Mesendoderm (in vitro differentiated cells): Measurements from ENCODE around the gene ASB3.

Source experiments
- DNase-seq: peaks from one replicate; pipeline ENCODE4 v3.0.0; 2013
- H2AK5ac ChIP-seq: 2 replicates; pipeline ENCODE4 v1.6.1; 2013; ENCODE audit warnings: low read length, inconsistent platforms
- H2BK120ac ChIP-seq: 2 replicates; pipeline ENCODE4 v1.6.1; 2013; ENCODE audit warnings: low read depth, mild to moderate bottlenecking, low read length, moderate library complexity, mixed read lengths
- H2BK15ac ChIP-seq: replicated peaks from 2 replicates; pipeline ENCODE4 v1.6.1; 2013; ENCODE audit warnings: low read depth, mild to moderate bottlenecking, moderate library complexity
- H2BK5ac ChIP-seq: 2 replicates; pipeline ENCODE4 v1.6.1; 2013; ENCODE audit warnings: low read length, inconsistent platforms
- H3K18ac ChIP-seq: 2 replicates; pipeline ENCODE4 v1.6.1; 2013; ENCODE audit warnings: mild to moderate bottlenecking, low read length, mixed read lengths
- H3K23ac ChIP-seq: one replicate; pipeline ENCODE4 v1.6.1; 2013; ENCODE audit warnings: low read length
- H3K27ac ChIP-seq: 2 replicates; pipeline ENCODE4 v1.5.1; 2013; ENCODE audit warnings: low read depth, mild to moderate bottlenecking, inconsistent platforms, low read length, moderate library complexity
- H3K27me3 ChIP-seq: 2 replicates; pipeline ENCODE4 v1.6.1; 2013; ENCODE audit warnings: low read length, control low read depth, mild to moderate bottlenecking, inconsistent platforms; ENCODE audit not compliant: insufficient read depth, poor library complexity
- H3K36me3 ChIP-seq: 2 replicates; pipeline ENCODE4 v1.6.1; 2013; ENCODE audit warnings: low read length, inconsistent platforms; ENCODE audit not compliant: control insufficient read depth, insufficient read depth
- H3K4ac ChIP-seq: one replicate; pipeline ENCODE4 v1.6.1; 2013; ENCODE audit warnings: low read depth, mild to moderate bottlenecking, low read length, moderate library complexity
- H3K4me1 ChIP-seq: 2 replicates; pipeline ENCODE4 v1.6.1; 2013; ENCODE audit warnings: low read depth, low read length, inconsistent platforms; ENCODE audit not compliant: control insufficient read depth
- H3K4me2 ChIP-seq: 2 replicates; pipeline ENCODE4 v1.6.1; 2013; ENCODE audit warnings: low read length
- H3K4me3 ChIP-seq: 2 replicates; pipeline ENCODE4 v1.5.1; 2013; ENCODE audit warnings: mild to moderate bottlenecking, low read length
- H3K56ac ChIP-seq: one replicate; pipeline ENCODE4 v1.6.1; 2013; ENCODE audit warnings: low read length
- H3K79me1 ChIP-seq: 2 replicates; pipeline ENCODE4 v1.6.1; 2013; ENCODE audit warnings: low read length, inconsistent platforms
- H3K79me2 ChIP-seq: 2 replicates; pipeline ENCODE4 v1.6.1; 2013; ENCODE audit warnings: mild to moderate bottlenecking, low read length; ENCODE audit not compliant: control insufficient read depth, insufficient read depth
- H3K9ac ChIP-seq: 2 replicates; pipeline ENCODE4 v1.6.1; 2013; ENCODE audit warnings: low read length, inconsistent platforms
- H4K5ac ChIP-seq: one replicate; pipeline ENCODE4 v1.6.1; 2013; ENCODE audit warnings: low read length
- H4K8ac ChIP-seq: one replicate; pipeline ENCODE4 v1.6.1; 2013; ENCODE audit warnings: low read depth, mild to moderate bottlenecking, control low read depth, low read length, moderate library complexity
- WGBS: extraction: QIAGEN DNeasy Blood & Tissue Kit; methylation state at CpG from one replicate; pipeline ENCODE4 v1.1.7; 2013; ENCODE audit warnings: low lambda C conversion rate, missing lambda C conversion rate; ENCODE audit not compliant: insufficient coverage; ENCODE audit errors: extremely low coverage; 5-methylcytosine and 5-hydroxymethylcytosine counted together

The ASB3 gene

DNA sequence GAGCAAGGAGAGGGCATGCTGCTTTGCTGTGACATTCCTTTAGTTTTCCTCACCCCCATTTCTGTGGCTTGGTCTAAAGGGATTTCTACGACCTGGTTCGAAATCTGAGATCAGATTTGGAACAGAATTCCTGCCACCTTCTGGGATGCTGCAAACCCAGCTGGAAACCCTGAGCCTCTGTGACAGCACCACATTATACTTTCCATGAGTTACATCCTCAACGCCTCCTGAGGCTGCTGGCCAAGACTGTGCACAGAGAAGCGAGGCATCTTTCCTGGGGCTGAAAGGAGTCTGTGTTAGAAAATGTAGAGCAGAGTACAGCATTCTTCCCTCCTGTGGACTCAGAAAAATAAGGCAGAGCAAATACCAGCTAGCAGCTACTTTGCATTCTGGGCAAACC is 157.3 kb downstream of the ASB3 start:
- H2BK5ac ChIP-seq = no peak overlapping the region
- no peaks in the 10 kb centered on the region for H3K79me1 ChIP-seq
- H3K27ac ChIP-seq = no peak overlapping the region
- no peak for DNase-seq
- H3K79me2 ChIP-seq = no peaks in the 10 kb centered on the region
- H2AK5ac ChIP-seq = no peak overlapping the region
- H2BK120ac ChIP-seq = no peak overlapping the region
- no peak overlapping the region for H4K8ac ChIP-seq
- H3K4me1 ChIP-seq = no peaks in the 10 kb centered on the region
- H4K5ac ChIP-seq = no peak overlapping the region
- no peak overlapping the region for H3K4ac ChIP-seq
- no peak overlapping the region for H3K23ac ChIP-seq
- H3K9ac ChIP-seq = no peak overlapping the region
- no peak overlapping the region for H2BK15ac ChIP-seq
- WGBS = no CpG with 5 or more reads among the region's 4 CpGs
- H3K4me2 ChIP-seq = no peak overlapping the region
- no peak overlapping the region for H3K56ac ChIP-seq
- no peaks in the 10 kb centered on the region for H3K36me3 ChIP-seq
- no peaks in the 10 kb centered on the region for H3K27me3 ChIP-seq
- H3K4me3 ChIP-seq = no peak overlapping the region
- H3K18ac ChIP-seq = no peak overlapping the region

DNA sequence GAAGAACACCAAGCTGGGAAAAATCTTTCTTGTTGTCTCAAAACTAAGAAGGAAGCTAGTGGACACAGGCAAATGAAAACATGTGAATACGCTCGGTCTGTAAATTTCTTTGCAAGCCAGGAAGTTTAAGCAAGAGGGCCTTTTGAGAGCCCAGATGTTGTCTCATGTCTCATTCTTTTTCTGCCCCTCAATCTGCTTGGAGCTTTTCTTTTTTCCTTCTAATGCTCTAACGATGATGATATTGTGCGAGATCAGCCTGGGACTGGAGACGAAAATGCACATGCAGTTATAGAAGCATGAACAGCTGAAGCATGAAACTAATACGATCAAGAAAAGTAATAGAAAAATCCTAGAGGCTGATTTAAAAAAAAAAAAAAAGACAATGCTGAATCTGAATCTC is 157.8 kb downstream of the ASB3 start:
- Histone ChIP-seq H3K4me1 (no peaks in the 10 kb centered on the region), H3K4me3 (no peak overlapping the region)

DNA sequence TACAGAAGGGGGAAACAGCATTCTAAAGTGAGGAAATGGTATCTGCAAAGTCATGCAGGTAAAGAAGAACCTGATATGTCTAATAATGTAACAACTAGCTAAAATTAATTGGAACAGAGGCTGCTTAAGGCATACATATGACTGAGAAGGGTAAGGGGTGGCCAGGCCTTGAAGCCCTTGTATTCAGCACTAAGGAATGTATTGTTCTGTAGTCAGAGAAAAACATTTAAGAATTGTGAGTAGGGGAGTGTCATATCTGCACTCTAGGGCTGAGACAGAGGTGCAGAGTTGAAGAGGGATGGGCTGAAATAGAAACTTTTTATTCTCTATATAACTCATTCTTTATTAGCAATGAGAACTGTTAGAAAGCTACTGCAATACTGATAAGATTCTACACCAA is 164.6 kb downstream of the ASB3 start:
- Histone ChIP-seq H3K4me1 (no peaks in the 10 kb centered on the region), H3K9ac (no peak overlapping the region), H2BK15ac (no peak overlapping the region), H3K79me1 (no peaks in the 10 kb centered on the region), H3K27ac (no peak overlapping the region), H4K5ac (no peak overlapping the region), H4K8ac (no peak overlapping the region), H3K4ac (no peak overlapping the region), H2BK5ac (no peak overlapping the region), H2AK5ac (no peak overlapping the region), H3K36me3 (no peaks in the 10 kb centered on the region), H3K27me3 (no peaks in the 10 kb centered on the region), H3K18ac (no peak overlapping the region), H3K79me2 (no peaks in the 10 kb centered on the region), H3K56ac (no peak overlapping the region), H3K23ac (no peak overlapping the region), H2BK120ac (no peak overlapping the region), H3K4me3 (no peak overlapping the region), H3K4me2 (no peak overlapping the region)
- no peak for DNase-seq

More for the DNA sequence above, 157.8 kb downstream of the ASB3 start:
- Histone ChIP-seq H3K79me2 (no peaks in the 10 kb centered on the region), H3K23ac (no peak overlapping the region), H3K56ac (no peak overlapping the region), H3K9ac (no peak overlapping the region), H3K36me3 (no peaks in the 10 kb centered on the region), H4K5ac (no peak overlapping the region), H2BK5ac (no peak overlapping the region), H3K27me3 (no peaks in the 10 kb centered on the region), H4K8ac (no peak overlapping the region), H3K4ac (no peak overlapping the region), H2AK5ac (no peak overlapping the region), H2BK15ac (no peak overlapping the region), H2BK120ac (no peak overlapping the region), H3K4me2 (no peak overlapping the region), H3K18ac (no peak overlapping the region), H3K27ac (no peak overlapping the region), H3K79me1 (no peaks in the 10 kb centered on the region)
- no CpG with 5 or more reads among the region's 6 CpGs for WGBS
- no peak for DNase-seq

DNA sequence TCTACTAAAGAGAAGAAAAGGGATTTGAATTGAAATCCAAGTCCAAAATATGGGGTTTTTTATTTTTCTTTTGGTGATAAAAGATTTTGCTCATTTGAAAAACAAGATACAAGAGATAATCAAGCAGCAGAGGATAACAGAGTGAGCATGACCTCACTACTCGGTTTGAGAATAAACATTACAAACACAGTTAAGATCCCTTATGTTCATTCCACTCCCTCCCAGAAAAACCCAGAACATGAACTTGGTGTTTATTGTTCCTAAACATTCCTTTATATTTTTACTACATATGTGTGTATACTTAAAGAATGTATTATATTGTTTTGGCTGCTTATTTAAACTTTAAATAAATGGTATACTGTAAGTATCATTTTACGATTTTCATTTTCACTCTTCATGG is 165.8 kb downstream of the ASB3 start:
- H2AK5ac ChIP-seq = no peak overlapping the region
- H3K4ac ChIP-seq = no peak overlapping the region
- no peak overlapping the region for H4K5ac ChIP-seq
- H3K56ac ChIP-seq = no peak overlapping the region
- H3K4me2 ChIP-seq = no peak overlapping the region
- no peak overlapping the region for H2BK15ac ChIP-seq
- H3K79me1 ChIP-seq = no peaks in the 10 kb centered on the region
- H2BK120ac ChIP-seq = no peak overlapping the region
- no peaks in the 10 kb centered on the region for H3K79me2 ChIP-seq
- no peak overlapping the region for H4K8ac ChIP-seq
- H3K27me3 ChIP-seq = no peaks in the 10 kb centered on the region
- DNase-seq = no peak
- H3K4me1 ChIP-seq = no peaks in the 10 kb centered on the region
- H3K9ac ChIP-seq = no peak overlapping the region
- WGBS = no CpG with 5 or more reads among the region's 2 CpGs
- H3K23ac ChIP-seq = no peak overlapping the region
- H3K18ac ChIP-seq = no peak overlapping the region
- H3K27ac ChIP-seq = no peak overlapping the region
- no peaks in the 10 kb centered on the region for H3K36me3 ChIP-seq
- H2BK5ac ChIP-seq = no peak overlapping the region
- H3K4me3 ChIP-seq = no peak overlapping the region
